Thyroid gland (tissue), 4 donors: Measurements from ENCODE around the gene EPB41. TPM values are rescaled to one million over a fixed set of nuclear protein-coding genes. Genes with fewer than 3 reads are reported as not detected.
"Not testable (repeated sequence)": the region's sequence is repeated elsewhere in the genome, so short reads cannot be mapped to it uniquely, and the experiment has no call there.

Experiments
- DNase-seq, 2 donors: peaks; one replicate each; pipeline ENCODE4 v3.0.0-alpha.2; 2019
- H3K27ac ChIP-seq, 3 donors: fragments of 200-600 bp; sonication (generic); 1 replicate in 2 of 3; 2 replicates in 1 of 3; pipeline ENCODE4 v1.5.1; 2016 to 2019; ENCODE audit warnings: mild to moderate bottlenecking in 1 of 3, moderate library complexity in 1 of 3
- H3K27me3 ChIP-seq: fragments of 200-600 bp; sonication (generic); one replicate; pipeline ENCODE4 v1.5.1; 2019
- H3K36me3 ChIP-seq, 2 donors: fragments of 200-600 bp; sonication (generic); one replicate each; pipeline ENCODE4 v1.5.1; 2016 to 2019
- H3K4me1 ChIP-seq, 2 donors: fragments of 200-600 bp; sonication (generic); one replicate each; pipeline ENCODE4 v1.5.1; 2017 to 2019
- H3K4me3 ChIP-seq, 3 donors: fragments of 200-600 bp; sonication (generic); replicated peaks in 1 of 3; 1 replicate in 2 of 3; 2 replicates in 1 of 3; pipeline ENCODE4 v1.5.1; 2016; ENCODE audit warnings: mild to moderate bottlenecking in 1 of 3
- H3K9me3 ChIP-seq: fragments of 200-600 bp; sonication (generic); one replicate; pipeline ENCODE4 v1.5.1; 2017
- POLR2A ChIP-seq, 2 donors: fragments of 450-650 bp; IDR thresholded peaks; one replicate each; pipeline ENCODE4 v1.6.1; 2017; ENCODE audit warnings: antibody characterized with exemption in 2 of 2, mild to moderate bottlenecking in 2 of 2, moderate library complexity in 1 of 2
- WGBS, 2 donors: methylation state at CpG; one replicate each; pipeline ENCODE4 v1.1.5; 2017; 5-methylcytosine and 5-hydroxymethylcytosine counted together
- intact Hi-C: fragments of 100-400 bp; cut with DNase I; formaldehyde crosslinking; loops from one replicate; pipeline ENCODE4 v1.15.1; 2023
- total RNA-seq, 4 donors: library from RNA; depleted of rRNA; stranded (reverse); fragments of >200 nt; gene quantifications; one replicate each; pipeline ENCODE4 v1.2.3, GENCODE V29; 2016
- TF ChIP-seq, protein P1 (sequence below), 6 experiments: fragments of 200-600 bp in 3 of 6; fragments of 450-650 bp in 3 of 6; sonication (generic) in 3 of 6; IDR thresholded peaks; one replicate each; pipeline ENCODE4 v1.5.1; 2016 to 2019; ENCODE audit warnings: antibody characterized with exemption in 6 of 6, mild to moderate bottlenecking in 2 of 6, inconsistent platforms in 1 of 6, moderate library complexity in 1 of 6

EPB41 gene
- total RNA-seq, 4 donors from 2014 or later = 59.7 to 102 (median 80.2) TPM

DNA sequence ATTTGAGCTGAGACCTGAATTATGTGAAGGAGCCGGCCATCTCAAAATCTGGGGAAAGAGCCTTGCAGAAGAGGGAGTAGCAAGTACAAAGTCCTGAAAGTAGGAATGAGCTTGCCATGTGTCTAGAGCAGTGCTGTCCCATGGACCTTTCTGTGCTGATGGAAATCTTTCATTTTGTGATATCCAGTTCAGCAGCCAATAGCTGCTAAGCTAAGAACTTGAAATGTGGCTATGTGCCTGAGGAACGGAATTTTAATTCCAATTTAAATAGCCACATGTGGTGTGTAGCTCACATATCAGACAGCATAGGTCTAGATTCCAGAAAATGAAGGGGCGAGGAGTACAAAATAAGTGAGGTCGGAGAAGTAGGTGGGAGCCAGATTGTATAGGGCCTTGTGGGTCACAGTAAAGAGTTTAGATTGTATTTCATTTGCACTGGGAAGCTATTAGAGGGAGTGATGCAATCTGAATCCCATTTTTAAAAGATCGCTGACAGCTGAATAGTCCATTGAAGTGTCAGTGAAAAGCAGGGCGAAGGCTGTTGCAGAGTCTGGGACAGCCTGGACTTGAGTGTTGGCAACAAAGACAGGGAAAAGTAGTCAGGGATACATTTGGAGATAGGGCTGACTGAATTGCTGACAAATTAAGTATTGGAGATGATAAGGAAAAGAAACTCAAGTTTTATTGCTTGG is 129.1 kb downstream of the EPB41 start:
- Histone ChIP-seq H3K4me1 (no peaks in the 10 kb centered on the region), H3K4me3 (no peak overlapping the region), H3K27me3 (no peaks in the 10 kb centered on the region), H3K27ac (no peak overlapping the region), H3K36me3 (peaks cover 5 to 7% of the 10 kb centered on the region in 2 donors), H3K9me3 (no peaks in the 10 kb centered on the region)
- DNase-seq = no peak
- 86 to 89% methylated on average over 6 of the region's 6 CpGs for WGBS, 2 donors
- TF ChIP-seq, protein P1, sequence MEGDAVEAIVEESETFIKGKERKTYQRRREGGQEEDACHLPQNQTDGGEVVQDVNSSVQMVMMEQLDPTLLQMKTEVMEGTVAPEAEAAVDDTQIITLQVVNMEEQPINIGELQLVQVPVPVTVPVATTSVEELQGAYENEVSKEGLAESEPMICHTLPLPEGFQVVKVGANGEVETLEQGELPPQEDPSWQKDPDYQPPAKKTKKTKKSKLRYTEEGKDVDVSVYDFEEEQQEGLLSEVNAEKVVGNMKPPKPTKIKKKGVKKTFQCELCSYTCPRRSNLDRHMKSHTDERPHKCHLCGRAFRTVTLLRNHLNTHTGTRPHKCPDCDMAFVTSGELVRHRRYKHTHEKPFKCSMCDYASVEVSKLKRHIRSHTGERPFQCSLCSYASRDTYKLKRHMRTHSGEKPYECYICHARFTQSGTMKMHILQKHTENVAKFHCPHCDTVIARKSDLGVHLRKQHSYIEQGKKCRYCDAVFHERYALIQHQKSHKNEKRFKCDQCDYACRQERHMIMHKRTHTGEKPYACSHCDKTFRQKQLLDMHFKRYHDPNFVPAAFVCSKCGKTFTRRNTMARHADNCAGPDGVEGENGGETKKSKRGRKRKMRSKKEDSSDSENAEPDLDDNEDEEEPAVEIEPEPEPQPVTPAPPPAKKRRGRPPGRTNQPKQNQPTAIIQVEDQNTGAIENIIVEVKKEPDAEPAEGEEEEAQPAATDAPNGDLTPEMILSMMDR (IDR thresholded peaks at IDR 0.05) = no peak
- TF ChIP-seq POLR2A (IDR thresholded peaks at IDR 0.05) = no peak
- intact Hi-C loops = no loop called here

DNA sequence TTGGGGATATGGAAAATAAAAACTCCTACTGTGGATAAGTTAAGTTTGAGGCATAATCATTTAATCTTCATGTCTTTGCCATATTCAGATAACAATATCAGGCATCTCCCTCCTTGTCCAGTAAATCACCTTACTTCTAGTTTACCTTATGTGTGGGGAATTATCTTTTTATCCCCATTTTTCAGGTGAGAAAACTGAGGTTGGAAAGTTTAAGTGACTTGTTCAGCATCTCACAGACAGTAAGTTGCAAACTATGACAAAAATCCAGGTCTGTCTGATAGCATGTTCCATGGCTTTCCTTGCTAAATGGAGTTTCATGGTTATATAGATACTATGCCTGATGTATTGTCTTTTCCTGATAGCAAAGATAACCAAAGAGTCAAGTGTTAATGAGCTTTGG is 129.6 kb downstream of the EPB41 start:
- Histone ChIP-seq H3K27me3 (no peaks in the 10 kb centered on the region), H3K4me3 (no peak overlapping the region), H3K9me3 (no peaks in the 10 kb centered on the region), H3K27ac (no peak overlapping the region), H3K4me1 (no peaks in the 10 kb centered on the region), H3K36me3 (peaks cover 5 to 7% of the 10 kb centered on the region in 2 donors)
- DNase-seq = no peak
- intact Hi-C loops = no loop called here
- TF ChIP-seq, protein P1 (IDR thresholded peaks at IDR 0.05) = no peak
- TF ChIP-seq POLR2A (IDR thresholded peaks at IDR 0.05) = no peak

DNA sequence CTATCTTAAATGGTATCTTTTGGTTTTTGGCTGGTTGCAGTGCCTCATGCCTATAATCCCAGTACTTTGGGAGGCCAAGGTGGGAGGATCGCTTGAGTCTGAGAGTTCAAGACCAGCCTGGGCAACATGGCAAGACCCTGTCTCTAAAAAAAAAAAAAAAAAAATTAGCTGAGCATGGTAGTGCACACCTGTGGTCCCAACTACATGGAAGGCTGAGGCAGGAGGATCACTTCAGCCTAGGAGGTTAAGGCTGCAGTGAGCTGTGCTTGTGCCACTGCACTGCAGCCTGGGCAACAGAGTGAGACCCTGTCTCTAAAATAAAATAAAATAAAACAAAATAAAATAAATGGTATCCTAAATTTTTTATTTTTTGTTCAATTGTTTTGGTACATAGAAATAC is 131.3 kb downstream of the EPB41 start:
- H3K4me3 ChIP-seq, H3K27me3 ChIP-seq, H3K9me3 ChIP-seq, H3K36me3 ChIP-seq, H3K4me1 ChIP-seq, DNase-seq, intact Hi-C loops, H3K27ac ChIP-seq: not testable (repeated sequence)
- WGBS, 2 donors = 95% methylated on average over 1 of the region's 1 CpG

DNA sequence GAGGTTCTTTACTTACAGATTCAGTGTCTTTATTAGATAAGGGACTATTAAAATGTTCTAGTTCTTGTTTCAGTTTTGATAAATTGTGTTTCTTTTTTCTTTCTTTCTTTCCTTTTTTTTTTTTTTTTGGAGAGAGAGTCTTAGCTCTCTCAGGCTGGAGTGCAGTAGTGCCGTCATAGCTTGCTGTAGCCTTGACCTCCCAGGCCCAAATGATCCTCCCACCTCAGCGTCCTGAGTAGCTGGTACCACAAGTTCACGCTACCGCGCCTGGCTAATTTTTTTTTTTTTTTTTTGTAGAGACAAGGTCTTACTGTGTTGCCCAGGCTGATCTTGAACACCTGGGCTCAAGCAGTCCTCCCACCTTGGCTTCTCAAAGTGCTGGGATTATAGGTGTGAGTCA is 132.8 kb downstream of the EPB41 start:
- Histone ChIP-seq H3K4me3 (no peak overlapping the region), H3K27me3 (no peaks in the 10 kb centered on the region), H3K4me1 (no peaks in the 10 kb centered on the region), H3K9me3 (no peaks in the 10 kb centered on the region), H3K36me3 (no peaks in the 10 kb centered on the region), H3K27ac (no peak overlapping the region)
- TF ChIP-seq POLR2A (IDR thresholded peaks at IDR 0.05) = no peak
- TF ChIP-seq, protein P1 (IDR thresholded peaks at IDR 0.05) = no peak
- no peak for DNase-seq
- WGBS, 2 donors = 94 to 95% methylated on average over 5 of the region's 5 CpGs
- intact Hi-C loops = no loop called here

DNA sequence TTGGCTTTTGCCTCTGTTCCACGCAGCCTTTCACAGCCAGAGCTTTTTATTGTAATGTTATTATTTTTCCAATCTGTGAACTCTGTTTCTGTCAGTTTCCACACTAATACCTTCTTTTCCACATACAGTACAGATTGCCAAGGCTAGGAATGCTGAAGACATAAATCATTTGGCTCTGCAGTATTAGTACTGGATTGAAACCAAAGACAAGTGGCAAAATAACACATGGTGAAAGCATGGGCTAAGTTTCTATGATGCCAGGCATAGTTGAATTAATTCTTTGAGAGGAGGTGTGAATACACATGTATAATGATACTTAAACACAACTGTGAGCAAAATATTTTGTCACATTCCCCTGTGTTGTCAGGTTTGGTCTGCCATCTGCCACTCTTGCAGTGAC is 135.8 kb downstream of the EPB41 start:
- Histone ChIP-seq H3K27ac (no peak overlapping the region), H3K27me3 (no peaks in the 10 kb centered on the region), H3K4me1 (no peaks in the 10 kb centered on the region), H3K4me3 (no peak overlapping the region), H3K36me3 (no peaks in the 10 kb centered on the region), H3K9me3 (no peaks in the 10 kb centered on the region)
- TF ChIP-seq POLR2A (IDR thresholded peaks at IDR 0.05) = no peak
- TF ChIP-seq, protein P1 (IDR thresholded peaks at IDR 0.05) = no peak
- DNase-seq = no peak
- 95 to 96% methylated on average over 1 of the region's 1 CpG for WGBS, 2 donors
- intact Hi-C loops = no loop called here
